ENCODE data around the gene FHIT.

- TF ChIP-seq, protein P1, sequence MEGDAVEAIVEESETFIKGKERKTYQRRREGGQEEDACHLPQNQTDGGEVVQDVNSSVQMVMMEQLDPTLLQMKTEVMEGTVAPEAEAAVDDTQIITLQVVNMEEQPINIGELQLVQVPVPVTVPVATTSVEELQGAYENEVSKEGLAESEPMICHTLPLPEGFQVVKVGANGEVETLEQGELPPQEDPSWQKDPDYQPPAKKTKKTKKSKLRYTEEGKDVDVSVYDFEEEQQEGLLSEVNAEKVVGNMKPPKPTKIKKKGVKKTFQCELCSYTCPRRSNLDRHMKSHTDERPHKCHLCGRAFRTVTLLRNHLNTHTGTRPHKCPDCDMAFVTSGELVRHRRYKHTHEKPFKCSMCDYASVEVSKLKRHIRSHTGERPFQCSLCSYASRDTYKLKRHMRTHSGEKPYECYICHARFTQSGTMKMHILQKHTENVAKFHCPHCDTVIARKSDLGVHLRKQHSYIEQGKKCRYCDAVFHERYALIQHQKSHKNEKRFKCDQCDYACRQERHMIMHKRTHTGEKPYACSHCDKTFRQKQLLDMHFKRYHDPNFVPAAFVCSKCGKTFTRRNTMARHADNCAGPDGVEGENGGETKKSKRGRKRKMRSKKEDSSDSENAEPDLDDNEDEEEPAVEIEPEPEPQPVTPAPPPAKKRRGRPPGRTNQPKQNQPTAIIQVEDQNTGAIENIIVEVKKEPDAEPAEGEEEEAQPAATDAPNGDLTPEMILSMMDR (IDR thresholded peaks at IDR 0.05) = no peak
- TF ChIP-seq POLR2A (IDR thresholded peaks at IDR 0.05; ENCODE audit: low read depth) = no peak
Observed at GRCh38 chr3:60954048-60954447, 297.2 kb downstream of the FHIT start.

All from esophagus muscularis mucosa (tissue), 3 donors.